CD4-positive, alpha-beta T cell treated with Interferon gamma for 1 hour (primary cell): Measurements from ENCODE around the gene ADAMTS2.

Experiments
- DNase-seq: peaks from one replicate; pipeline ENCODE4 v3.0.0-alpha.2; 2020

The ADAMTS2 gene

DNA sequence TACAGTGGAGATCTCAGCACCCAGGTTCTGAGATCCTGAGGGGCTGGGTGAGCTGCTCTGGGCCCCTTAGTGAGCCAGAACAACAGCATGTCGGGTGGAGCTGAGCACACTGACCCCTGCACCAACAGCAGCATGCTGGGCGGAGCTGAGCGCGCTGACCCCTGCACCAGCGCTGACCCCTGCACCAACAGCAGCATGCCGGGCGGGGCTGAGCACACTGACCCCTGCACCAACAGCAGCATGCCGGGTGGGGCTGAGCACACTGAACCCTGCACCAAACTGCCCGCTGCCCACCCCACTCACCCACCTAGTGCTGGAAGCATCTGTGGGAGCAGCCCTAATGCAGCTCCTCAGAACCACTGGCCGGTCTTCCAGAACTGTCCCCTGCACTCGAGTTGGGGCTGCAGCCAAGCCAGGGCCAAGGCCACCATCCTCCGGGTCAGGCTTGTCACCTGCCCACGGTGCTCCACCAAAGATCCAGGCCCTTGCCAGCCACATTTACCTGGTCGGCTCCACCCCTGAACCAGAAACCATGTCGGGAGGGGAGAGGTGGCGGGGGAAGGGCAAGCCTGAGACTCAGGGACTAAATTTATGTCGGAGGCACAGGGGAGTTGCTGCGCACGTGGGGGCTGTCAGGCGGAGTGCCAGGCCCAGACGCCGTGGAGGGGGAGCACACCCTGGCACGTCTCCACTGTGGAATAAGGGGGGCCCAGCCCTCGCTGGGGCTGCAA, 80.3 kb downstream of the ADAMTS2 start:
- no peak for DNase-seq

GRCh38 chr5:179264053-179264782, 81.0 kb downstream of the ADAMTS2 start:
- no peak for DNase-seq

DNA sequence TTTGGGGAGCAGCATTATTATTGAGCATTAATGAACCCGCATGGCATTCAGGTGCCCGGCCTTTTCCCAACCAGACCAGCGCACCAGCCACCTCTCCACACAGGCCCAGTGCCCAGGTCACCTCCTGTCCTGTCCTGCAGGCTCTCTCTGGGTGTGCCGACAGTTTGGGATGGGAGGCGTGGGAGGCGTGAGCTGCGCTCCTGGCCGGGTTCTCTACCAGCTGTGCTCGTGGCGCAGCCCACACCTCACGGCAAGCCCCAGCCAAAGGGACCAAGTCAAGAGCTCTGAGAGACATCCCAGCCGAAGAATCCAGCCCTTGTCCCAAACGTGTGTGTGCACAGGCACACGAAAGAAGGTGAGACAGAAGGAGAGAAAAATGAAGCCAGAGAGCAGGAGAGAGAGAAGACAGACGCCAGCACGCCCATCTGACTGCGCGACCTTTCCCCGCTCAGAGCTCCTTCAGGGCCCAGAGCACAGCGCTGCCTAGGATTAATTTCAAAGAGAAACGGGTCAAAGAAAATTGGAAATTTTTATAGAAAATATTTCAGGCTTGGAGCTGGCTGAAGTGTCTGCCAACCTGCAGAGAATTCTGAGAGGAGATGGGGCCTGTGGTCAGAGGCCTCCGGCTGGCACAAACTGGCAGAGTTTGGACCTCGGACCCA, 81.7 kb downstream of the ADAMTS2 start:
- no peak for DNase-seq

DNA sequence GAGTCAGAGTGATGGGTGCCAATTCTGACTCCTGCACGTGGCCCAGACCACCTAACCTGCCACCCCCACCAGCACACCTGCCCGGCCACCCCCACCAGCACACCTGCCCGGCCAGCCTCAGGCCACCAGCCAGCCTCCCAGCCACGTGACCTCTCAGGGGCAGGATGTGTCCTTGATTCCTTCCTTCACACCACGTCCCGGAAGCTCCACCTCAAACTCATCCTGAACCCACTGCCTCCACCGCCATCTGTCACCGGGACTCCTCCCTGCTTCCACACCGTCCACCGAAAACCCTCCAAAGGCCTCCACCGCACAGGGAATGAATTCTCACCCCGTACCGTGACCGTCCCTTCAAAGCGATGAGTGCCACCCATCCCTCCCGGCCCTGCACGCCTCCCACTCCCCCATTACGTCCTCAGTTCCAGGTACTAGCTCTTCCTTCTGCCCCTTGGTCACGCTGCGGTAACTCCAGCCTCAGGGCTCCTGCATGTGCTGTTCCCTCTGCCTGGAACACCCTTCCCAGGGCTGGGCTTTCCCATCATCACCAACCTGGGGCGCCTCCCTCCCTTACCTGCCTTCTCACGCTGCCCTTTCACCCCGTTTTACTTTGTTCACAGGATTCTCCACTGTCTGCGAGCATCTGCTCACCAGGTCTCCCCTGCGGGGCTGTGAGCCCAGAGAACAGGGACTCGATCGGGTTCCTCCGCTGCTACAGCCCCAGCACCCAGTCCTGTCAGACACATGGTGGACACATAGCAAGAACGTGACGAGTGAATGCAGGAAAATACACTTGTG, 82.9 kb downstream of the ADAMTS2 start:
- DNase-seq = no peak

DNA sequence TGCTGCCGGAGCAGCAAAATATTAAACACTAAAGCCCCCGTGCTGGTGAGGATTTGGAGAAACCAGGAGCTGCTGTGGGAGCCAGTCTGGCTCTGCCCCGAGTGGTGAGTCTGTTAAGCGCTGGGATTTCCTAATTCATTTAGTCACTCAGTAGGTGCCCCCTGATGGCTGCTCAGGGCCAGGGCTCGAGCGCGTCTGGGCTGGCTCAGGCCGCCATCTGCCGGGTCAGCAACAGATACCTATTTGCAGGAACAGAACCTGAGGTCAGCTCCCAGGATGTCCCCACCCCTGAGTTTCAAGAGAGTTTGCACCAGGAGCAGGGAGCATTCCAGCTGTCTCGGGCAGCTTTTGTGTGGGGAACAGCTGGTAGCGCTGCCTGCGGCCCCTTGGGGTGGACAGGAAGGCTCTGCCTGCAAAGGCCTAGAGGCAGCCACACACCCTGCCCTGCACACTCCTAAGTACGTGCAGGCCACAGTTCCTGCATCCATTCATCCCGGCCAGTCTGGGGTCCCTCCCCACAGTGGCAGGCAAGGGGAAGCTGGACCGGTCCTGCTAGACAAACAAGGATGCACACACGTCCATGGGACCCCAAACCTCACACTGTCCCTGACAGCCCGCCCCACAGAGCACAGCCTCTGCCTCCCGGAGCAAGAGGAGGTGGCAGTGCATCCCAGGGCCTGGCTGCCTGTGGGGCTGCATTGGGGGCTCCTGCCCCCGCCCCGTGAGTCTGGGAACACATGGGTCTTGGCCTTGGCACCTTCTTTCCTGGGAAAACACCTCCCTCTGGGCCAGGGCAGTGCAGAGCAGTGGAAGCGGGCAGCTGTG, 83.7 kb downstream of the ADAMTS2 start:
- no peak for DNase-seq

DNA sequence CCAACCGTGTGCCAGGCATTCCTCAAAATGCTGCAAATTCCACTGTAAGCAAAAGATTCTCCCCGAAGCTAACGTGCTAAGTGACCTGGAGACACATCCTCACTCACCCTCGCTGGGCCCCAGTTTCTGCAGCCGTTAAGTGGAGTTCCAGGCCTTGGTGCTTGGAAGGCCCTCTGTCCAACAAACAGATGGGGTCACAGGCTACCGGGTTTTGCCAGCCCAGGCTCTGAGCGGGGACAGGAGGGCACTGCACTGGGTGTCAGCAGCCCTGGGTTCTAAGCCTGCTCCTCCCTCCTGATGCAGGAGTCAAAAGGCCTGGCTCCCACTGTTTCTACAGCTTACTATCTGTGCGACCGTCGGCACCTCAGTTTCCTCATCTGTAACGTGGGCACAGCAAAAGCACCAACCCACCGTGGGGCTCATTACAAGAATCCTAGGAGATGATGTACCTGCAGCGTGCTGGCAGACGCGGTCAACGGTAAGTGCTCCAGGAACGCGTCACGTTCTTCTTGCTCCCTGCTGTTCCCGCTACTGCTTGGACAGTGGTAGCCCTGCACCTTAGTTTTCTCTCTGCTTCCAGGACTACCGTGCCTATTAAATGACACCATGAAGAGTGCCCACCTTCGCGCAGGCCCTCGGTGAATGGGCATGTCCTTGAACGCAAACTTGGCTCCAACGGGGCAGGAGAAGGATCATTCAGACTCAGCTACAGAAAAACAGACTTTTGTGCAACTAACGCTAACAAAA, 84.8 kb downstream of the ADAMTS2 start:
- no peak for DNase-seq

GRCh38 chr5:179259731-179260323, 85.4 kb downstream of the ADAMTS2 start:
- no peak for DNase-seq

- DNase-seq = no peak
Measured at GRCh38 chr5:179258922-179259730, 86.1 kb downstream of the ADAMTS2 start.

DNA sequence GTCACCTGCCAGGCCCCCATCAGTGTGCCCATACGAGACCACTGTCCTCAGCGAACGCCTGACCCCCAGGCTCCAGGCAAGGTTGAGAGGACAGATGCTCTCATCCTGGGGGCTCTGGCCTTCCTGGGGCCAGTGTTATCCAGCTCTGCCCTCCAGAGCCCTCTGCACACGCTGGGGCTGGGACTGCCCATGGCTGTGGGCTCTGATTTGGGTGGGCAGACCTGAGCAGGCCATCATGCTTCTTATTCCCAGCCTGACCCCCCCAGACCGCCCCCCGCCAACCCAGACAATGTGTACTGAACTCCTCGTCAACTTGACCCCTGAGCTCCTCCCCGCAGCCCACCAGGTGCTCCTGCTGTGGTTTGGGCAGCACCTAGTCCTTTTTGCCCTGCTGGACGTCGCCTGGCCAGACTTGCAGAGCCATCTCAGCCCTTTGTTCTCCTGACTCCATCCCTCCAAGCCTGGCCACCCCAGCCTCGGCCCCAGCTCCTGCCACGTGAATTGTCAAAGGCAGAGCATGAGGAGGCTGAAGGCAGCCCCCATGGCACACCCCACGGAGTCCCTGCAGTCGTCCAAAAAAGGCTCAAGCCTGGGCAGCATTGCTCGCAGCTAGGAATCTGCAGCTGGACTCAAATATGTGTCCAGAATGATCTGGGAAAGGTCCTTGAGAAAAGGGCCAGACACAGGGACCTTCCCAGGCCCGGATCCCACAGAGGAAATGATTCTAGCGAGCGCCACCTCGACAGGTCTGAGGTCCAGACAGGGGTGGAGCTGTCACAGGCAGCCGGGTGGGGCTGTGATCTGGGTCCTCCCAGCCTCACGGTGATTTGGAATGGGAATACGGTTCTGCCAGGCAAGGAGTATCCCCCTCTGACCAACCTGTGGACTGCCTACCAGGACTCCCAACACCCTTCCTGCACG, 87.0 kb downstream of the ADAMTS2 start:
- no peak for DNase-seq

DNA sequence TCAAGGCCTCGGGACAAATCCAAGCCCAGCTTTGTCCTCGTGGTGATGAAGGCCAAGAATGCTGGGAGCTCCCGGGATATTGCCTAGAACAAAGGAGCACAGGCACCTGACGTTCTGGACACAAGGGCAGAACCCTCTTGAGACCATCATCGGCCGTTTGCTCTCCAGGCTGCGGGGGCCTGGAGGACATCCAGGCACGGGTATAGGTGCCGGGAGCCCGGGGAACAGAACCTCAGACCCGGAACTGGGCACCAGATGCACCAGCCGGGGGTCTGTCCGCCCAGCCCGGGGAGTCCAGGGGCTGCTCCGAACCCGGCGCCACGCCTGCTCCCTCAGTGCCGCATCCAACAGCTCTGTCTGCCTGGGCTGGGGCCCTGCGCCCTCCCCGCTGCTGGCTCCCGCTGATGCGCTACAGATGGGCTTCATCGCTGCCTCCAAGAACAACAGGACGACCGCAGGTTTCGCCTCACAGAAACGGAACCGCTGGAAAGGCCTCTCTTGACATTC, 88.0 kb downstream of the ADAMTS2 start:
- no peak for DNase-seq

GRCh38 chr5:179256328-179257175, 88.7 kb downstream of the ADAMTS2 start:
- DNase-seq = no peak

- no peak for DNase-seq
Measured at GRCh38 chr5:179255527-179256327, 89.5 kb downstream of the ADAMTS2 start.

DNA sequence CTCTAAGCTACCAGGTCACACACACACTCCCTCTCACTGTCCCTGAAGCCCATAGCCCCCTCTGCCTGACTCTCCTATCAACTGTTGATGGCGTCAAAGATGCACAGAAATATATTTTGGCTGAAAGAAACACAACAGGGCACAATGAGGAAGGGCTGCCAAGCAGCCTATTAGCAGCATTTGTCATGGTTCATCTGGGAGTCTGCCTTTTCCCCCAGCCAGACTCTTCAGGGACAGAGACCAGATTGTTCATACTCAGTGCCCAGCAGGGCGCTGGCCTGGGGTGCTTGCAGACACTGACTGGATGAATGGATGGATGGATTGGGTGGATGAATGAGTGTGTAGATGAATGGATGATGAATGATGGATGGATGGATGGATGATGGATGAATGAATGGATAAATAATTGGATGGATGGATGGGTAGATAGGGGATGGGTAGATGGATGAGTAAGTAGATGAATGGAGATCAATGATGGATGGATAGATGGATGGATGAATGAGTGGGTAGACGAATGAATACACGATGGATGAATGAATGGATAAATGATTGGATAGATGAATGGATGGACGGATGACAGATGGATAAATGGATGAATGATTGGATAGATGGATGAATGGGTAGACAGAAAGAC, 90.5 kb downstream of the ADAMTS2 start:
- no peak for DNase-seq

DNA sequence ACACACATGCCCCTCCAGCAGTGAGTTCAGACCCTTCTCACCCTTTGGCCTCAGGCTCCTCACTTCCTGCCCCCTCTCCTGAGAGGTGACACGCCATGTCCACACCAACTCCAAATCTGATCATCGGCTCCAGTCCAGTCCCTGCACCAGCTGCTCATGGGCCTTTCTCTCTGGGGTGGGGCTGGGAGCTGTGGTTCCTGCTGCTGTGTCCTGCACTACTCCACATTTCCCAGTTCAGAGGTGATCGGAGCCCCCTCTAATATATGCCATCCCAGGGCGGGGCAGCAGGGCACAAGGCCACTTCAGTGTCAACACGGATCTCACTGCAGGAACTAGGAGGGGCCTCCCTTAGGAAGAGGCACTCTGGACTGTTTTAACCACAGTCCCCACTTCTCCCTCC, 91.5 kb downstream of the ADAMTS2 start:
- DNase-seq = no peak

GRCh38 chr5:179251276-179251969, 93.8 kb downstream of the ADAMTS2 start:
- DNase-seq = no peak
